Measurements from ENCODE around the gene NDUFV2. TPM values are rescaled to one million over a fixed set of nuclear protein-coding genes. Genes with fewer than 3 reads are reported as not detected.
A peak's percentile ranks its signal among the peaks of the same experiment; 100 is the strongest.

NDUFV2 gene
- total RNA-seq, 4 donors from 2014 or later = 251 to 386 (median 277) TPM

DNA sequence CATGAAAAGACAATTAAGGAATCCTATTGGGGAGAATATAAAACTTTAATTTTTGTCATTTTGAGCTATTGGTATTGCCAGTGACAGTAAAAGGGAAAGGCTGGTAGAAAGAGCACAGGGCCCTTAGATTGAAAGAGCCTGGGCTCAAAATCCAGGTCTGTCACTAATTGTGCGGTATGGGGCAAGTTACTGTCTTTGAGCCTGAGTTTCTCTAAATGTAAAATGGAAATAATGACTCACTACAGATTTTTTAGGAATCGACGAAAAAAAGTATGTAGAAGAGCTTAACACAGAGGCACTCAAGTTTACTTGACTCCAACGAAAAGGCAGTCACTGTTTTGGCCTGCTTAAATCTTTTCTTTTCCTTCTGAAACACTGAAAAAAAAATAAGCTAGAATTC, 7.0 kb downstream of the NDUFV2 start:
- in situ Hi-C loops (cut with MboI; ENCODE audit: low sequenced_read_pairs in 4 of 4) = loop anchor here in 1 of 4 donors (25.0 kb wide), 1 partner anchor 1872 kb away; the partner anchor contains the start of gene LRRC30
- DNase-seq (no peak), ATAC-seq (no peak)
- peak overlapping the region in 1 of 4 donors; percentile 14 for H3K4me3 ChIP-seq
- peaks cover 88 to 92% of the 10 kb centered on the region in 2 donors for H3K4me1 ChIP-seq
- peak overlapping the region; percentile 44 to 98 (median 78) for H3K27ac ChIP-seq
- H3K9me3 ChIP-seq = no peaks in the 10 kb centered on the region
- no peaks in the 10 kb centered on the region for H3K27me3 ChIP-seq
- H3K36me3 ChIP-seq = no peaks in the 10 kb centered on the region
- no peak for TF ChIP-seq POLR2A (IDR thresholded peaks at IDR 0.05)
- TF ChIP-seq, protein P1, sequence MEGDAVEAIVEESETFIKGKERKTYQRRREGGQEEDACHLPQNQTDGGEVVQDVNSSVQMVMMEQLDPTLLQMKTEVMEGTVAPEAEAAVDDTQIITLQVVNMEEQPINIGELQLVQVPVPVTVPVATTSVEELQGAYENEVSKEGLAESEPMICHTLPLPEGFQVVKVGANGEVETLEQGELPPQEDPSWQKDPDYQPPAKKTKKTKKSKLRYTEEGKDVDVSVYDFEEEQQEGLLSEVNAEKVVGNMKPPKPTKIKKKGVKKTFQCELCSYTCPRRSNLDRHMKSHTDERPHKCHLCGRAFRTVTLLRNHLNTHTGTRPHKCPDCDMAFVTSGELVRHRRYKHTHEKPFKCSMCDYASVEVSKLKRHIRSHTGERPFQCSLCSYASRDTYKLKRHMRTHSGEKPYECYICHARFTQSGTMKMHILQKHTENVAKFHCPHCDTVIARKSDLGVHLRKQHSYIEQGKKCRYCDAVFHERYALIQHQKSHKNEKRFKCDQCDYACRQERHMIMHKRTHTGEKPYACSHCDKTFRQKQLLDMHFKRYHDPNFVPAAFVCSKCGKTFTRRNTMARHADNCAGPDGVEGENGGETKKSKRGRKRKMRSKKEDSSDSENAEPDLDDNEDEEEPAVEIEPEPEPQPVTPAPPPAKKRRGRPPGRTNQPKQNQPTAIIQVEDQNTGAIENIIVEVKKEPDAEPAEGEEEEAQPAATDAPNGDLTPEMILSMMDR (IDR thresholded peaks at IDR 0.05 in 4 of 5, conservative IDR thresholded peaks at IDR 0.05 in 1 of 5) = no peak
- intact Hi-C loops (cut with DNase I; ENCODE audit: low total_unique reads) = no loop called here

- Histone ChIP-seq H3K4me1 (peaks cover 83 to 87% of the 10 kb centered on the region in 2 donors), H3K4me3 (peak overlapping the region; percentile 24 to 40 (median 30)), H3K36me3 (no peaks in the 10 kb centered on the region), H3K27ac (peak overlapping the region; percentile 81 to 98 (median 98)), H3K27me3 (no peaks in the 10 kb centered on the region), H3K9me3 (no peaks in the 10 kb centered on the region)
- in situ Hi-C loops (cut with MboI; ENCODE audit: low sequenced_read_pairs in 4 of 4) = loop anchor here in 1 of 4 donors (25.0 kb wide), 1 partner anchor 1876 kb away; the partner anchor contains the start of gene LRRC30
- intact Hi-C loops (cut with DNase I; ENCODE audit: low total_unique reads) = no loop called here
- TF ChIP-seq POLR2A (IDR thresholded peaks at IDR 0.05) = no peak
- TF ChIP-seq, protein P1 (IDR thresholded peaks at IDR 0.05 in 4 of 5, conservative IDR thresholded peaks at IDR 0.05 in 1 of 5) = no peak
- ATAC-seq = no peak
- no peak for DNase-seq
These were observed 11.1 kb downstream of the NDUFV2 start for GRCh38 chr18:9113468-9114149.

- in situ Hi-C loops (cut with MboI; ENCODE audit: low sequenced_read_pairs in 4 of 4) = loop anchor here in 1 of 4 donors (25.0 kb wide), 1 partner anchor 1879 kb away; the partner anchor contains the start of gene LRRC30
- H3K27ac ChIP-seq = peak overlapping the region; percentile 81 to 98 (median 98)
- no peak overlapping the region for H3K4me3 ChIP-seq
- peaks cover 81 to 82% of the 10 kb centered on the region in 2 donors for H3K4me1 ChIP-seq
- H3K27me3 ChIP-seq = no peaks in the 10 kb centered on the region
- TF ChIP-seq, protein P1 (IDR thresholded peaks at IDR 0.05 in 4 of 5, conservative IDR thresholded peaks at IDR 0.05 in 1 of 5) = no peak
- TF ChIP-seq POLR2A (IDR thresholded peaks at IDR 0.05) = no peak
- H3K9me3 ChIP-seq = no peaks in the 10 kb centered on the region
- ATAC-seq = no peak
- peaks cover 0 to 5% of the 10 kb centered on the region in 2 donors for H3K36me3 ChIP-seq
- no peak for DNase-seq
- intact Hi-C loops (cut with DNase I; ENCODE audit: low total_unique reads) = no loop called here
These were observed 13.5 kb downstream of the NDUFV2 start for GRCh38 chr18:9115984-9116383.

GRCh38 chr18:9117980-9118841, 15.7 kb downstream of the NDUFV2 start:
- in situ Hi-C loops (cut with MboI; ENCODE audit: low sequenced_read_pairs in 4 of 4) (loop anchor here in 1 of 4 donors (25.0 kb wide), 1 partner anchor 1881 kb away; the partner anchor contains the start of gene LRRC30), intact Hi-C loops (cut with DNase I; ENCODE audit: low total_unique reads) (no loop called here)
- Histone ChIP-seq H3K36me3 (peaks cover 0 to 18% of the 10 kb centered on the region in 2 donors), H3K4me3 (peak overlapping the region; percentile 26 to 42 (median 40)), H3K27ac (peak overlapping the region; percentile 81 to 98 (median 98)), H3K4me1 (peaks cover 85 to 88% of the 10 kb centered on the region in 2 donors), H3K27me3 (no peaks in the 10 kb centered on the region), H3K9me3 (no peaks in the 10 kb centered on the region)
- DNase-seq = no peak
- TF ChIP-seq, protein P1 (IDR thresholded peaks at IDR 0.05 in 4 of 5, conservative IDR thresholded peaks at IDR 0.05 in 1 of 5) = no peak
- no peak for TF ChIP-seq POLR2A (IDR thresholded peaks at IDR 0.05)
- peak; percentile 8 to 30 for ATAC-seq
